Fibroblast of lung (primary cell): Measurements from ENCODE around the gene ATF4.

ENCODE experiments used
- EZH2 ChIP-seq: IDR thresholded peaks from 2 replicates; pipeline ENCODE4 v1.5.1; 2012; ENCODE audit warnings: low read length, control low read depth, mild to moderate bottlenecking; ENCODE audit errors: missing control alignments
- TF ChIP-seq, protein P1 (sequence below), 2 donors: IDR thresholded peaks in 1 of 2; conservative IDR thresholded peaks in 1 of 2; 1 replicate in 1 of 2; 2 replicates in 1 of 2; pipeline ENCODE4 v1.5.1; 2011 to 2012; ENCODE audit warnings: low read length in 2 of 2, control low read depth in 1 of 2, inconsistent platforms in 1 of 2, low read depth in 1 of 2, mild to moderate bottlenecking in 1 of 2

DNA sequence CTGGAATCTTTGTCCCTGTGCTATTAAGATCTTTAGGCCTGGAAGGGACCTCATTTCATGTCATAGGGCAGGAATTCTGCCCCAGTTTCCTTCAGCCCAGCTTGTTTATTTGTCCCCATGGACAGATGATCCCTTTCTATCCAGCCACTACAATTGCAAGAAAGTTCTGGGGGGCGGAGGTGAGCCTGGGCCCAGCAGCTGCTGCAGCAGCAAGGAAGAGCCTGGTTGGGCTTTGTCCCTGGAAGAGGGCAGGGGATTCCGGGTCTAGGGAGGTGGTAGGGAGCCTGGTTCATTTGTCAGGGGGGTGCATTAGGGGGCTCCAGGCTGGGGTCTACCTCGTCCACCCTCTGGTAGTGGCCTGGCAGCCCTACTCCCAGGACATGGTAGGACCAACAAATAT, 33.8 kb downstream of the ATF4 start:
- TF ChIP-seq, protein P1, sequence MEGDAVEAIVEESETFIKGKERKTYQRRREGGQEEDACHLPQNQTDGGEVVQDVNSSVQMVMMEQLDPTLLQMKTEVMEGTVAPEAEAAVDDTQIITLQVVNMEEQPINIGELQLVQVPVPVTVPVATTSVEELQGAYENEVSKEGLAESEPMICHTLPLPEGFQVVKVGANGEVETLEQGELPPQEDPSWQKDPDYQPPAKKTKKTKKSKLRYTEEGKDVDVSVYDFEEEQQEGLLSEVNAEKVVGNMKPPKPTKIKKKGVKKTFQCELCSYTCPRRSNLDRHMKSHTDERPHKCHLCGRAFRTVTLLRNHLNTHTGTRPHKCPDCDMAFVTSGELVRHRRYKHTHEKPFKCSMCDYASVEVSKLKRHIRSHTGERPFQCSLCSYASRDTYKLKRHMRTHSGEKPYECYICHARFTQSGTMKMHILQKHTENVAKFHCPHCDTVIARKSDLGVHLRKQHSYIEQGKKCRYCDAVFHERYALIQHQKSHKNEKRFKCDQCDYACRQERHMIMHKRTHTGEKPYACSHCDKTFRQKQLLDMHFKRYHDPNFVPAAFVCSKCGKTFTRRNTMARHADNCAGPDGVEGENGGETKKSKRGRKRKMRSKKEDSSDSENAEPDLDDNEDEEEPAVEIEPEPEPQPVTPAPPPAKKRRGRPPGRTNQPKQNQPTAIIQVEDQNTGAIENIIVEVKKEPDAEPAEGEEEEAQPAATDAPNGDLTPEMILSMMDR (conservative IDR thresholded peaks at IDR 0.05 in 1 of 2, IDR thresholded peaks at IDR 0.05 in 1 of 2; ENCODE audit: low read depth in 1 of 2, low read length in 2 of 2), result no peak
- no peak for TF ChIP-seq EZH2
